A204.1 (cell line): ENCODE measurements around the gene LIN7C.

Experiments used
- FAIRE-seq: peaks from 2 replicates; lab custom pipeline; 2012; peaks lifted over from hg19 to GRCh38; lab: Jason Lieb, UNC

The LIN7C gene

DNA sequence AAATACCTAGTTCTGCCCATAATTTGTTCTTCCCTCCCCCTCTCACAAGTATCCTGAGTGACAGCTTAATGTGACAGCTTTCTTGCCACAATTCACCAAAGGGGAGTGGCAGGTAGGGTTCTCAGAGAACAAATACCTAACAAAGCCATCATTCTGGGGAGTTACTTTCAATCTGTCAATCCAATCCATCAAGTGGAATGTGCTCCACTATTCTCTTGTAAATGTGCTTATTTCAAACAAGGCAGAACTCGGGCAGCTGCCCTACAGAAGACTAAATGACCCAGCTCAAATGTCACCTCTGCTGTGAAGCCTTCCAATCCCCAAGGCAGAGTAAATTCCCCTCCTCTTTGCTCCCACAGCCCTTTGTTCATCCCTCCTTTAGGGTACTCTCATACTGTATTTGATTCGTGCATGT lies 61.8 kb downstream of the LIN7C start:
- FAIRE-seq: no peak
